Measurements from ENCODE around the gene WWOX.

Gene WWOX

GRCh38 chr16:78939597-78939996, 840.1 kb downstream of the WWOX start:
- no peak for DNase-seq

DNA sequence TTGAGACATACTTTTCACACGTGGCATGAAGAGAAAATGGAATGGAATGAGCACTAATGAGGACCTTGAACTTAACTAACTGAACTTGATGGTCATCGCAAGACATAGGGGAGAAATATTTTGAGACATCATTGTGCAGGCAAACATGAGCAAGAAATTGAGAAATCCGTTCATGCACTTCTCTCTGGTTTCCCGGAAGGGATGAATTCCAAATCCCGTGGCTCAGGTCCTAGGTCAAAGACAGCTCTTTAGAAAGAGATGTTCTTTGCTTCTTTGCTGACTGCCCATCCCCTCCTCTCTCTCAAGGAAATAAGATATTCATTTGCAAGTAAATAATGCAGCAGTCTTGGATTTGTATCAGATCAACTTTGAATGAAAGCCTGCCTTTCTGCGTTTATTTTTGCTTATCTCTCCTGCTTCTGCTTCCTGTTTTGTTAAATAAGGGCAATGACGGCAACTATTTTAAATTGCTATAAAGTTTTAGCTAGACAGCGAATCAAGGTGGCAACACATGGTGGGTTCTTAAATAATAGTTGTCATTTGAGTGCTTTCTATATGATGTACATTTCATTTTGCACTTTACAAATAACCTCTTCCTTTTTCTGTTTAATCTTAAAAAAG, 843.3 kb downstream of the WWOX start:
- DNase-seq: no peak

GRCh38 chr16:78945336-78945735, 845.9 kb downstream of the WWOX start:
- no peak for DNase-seq

- DNase-seq: no peak
These were observed 847.1 kb downstream of the WWOX start for GRCh38 chr16:78946556-78946955.

DNA sequence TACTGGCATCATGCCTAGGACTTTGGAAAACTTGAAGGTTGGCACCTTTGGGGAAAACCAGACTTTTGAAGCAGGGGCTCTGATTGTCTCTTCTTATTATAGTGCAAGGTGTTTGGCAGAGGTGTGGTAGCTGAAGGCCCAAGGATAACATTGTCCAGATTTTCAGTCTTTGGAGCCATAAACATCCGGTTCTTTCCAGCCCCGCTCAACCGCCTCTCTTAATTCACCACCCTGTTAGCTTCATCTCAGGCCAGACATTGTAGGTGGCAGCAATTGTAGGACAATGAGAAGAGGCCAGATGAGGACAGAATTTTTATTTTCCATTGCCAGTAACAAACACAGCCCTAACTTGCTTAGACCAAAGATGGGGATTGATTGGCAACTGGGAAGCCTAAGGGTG, 851.3 kb downstream of the WWOX start:
- no peak for DNase-seq

- DNase-seq: no peak
These were observed 853.2 kb downstream of the WWOX start for GRCh38 chr16:78952630-78953029.

DNA sequence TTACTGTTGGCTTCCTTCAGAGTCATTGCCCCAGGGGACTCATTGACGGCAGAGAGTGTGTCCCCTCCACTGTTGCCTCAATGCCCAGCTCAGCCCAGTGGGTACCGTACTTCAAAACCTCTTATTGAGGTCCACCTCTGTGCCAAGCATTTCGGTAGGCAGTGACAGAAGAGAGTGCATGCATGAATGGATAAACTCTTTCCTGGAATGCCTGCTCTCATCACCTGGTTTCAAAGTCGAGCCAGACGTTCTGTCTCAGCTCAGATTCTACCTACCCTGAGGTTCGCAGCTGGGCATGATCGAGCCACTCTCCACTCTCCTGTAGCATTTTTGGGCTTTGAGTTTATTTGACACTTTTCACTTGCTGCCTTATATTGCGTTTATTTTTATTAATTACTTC, 854.1 kb downstream of the WWOX start:
- DNase-seq: no peak

DNA sequence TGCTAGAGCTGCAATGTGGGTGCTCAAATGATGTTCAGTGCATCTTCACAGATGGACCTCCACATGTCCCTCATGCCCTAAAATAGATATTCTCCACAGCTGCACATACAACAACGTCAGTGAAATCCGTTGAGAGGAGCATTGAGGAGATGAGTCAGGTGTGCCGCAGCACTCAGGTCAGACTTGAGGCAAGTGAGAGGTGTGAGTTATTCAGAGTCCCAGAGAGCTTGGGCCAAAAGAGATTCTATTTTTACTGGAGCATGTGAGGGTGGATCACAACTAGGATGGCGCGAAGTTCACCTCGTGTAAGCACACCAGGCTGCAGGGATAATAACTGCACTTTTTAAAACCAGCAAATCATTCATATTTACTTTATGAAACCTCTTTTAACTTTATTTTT, 855.8 kb downstream of the WWOX start:
- no peak for DNase-seq

GRCh38 chr16:78956859-78957258, 857.4 kb downstream of the WWOX start:
- DNase-seq: no peak

DNA sequence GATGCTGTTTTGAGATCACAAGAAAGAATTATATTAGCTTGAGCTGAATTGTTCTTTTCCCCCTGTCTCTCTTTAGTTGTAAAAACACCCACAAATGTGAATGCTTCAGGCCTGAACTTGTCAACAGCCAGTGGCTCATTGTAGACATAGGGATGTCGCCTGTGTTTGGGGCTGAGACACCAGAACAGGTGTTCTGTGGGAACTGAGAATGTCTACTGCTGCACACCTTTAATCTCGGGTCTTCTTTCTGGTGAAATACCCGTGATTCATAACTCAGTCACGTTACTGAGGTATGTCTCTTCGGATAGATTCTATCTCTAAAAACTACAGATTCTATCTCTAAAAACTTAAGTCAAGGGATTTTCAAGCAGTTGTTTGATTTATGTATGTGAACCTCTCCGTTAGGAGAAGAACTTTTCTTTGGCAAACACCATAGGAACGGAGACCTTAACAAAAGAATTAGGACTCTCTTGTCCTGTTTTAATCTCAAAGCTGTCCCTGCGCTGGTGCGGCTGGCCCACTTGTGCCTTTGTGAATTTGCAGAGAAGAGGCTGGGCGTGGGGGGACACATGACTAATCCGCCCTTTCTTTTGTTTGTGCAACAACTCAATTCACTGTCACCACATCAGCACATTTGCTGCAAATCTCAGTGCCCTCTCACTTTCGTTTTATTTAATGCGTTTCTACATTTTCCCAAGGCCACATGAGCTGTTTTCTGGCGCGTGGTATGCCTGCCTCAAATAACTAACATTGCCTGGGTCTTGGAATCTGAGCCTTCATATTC, 858.1 kb downstream of the WWOX start:
- no peak for DNase-seq

DNA sequence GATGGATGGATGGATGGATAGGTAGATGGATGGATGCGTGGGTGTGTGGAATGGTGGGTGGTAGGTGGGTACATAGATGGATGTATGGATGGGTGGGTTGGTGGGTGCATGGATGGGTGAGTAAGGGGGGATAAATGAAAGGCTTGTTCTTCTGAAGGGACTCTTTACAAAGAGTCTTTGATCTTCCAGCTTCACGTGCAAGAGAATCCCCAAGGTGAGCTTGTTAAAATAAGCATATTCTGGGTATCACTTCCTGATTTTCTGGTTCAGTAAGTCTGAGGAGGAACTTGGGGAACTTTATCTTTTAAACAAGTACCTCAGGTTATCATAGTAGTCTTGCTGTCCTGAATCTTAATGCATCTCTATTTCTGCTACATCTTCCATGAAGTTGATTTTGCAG, 862.0 kb downstream of the WWOX start:
- no peak for DNase-seq

GRCh38 chr16:78962457-78962929, 863.0 kb downstream of the WWOX start:
- no peak for DNase-seq

- no peak for DNase-seq
These were observed 868.5 kb downstream of the WWOX start for GRCh38 chr16:78967948-78968347.

- DNase-seq: no peak
These were observed 870.3 kb downstream of the WWOX start for GRCh38 chr16:78969721-78970120.

- DNase-seq: no peak
These were observed 871.2 kb downstream of the WWOX start for GRCh38 chr16:78970650-78971049.

DNA sequence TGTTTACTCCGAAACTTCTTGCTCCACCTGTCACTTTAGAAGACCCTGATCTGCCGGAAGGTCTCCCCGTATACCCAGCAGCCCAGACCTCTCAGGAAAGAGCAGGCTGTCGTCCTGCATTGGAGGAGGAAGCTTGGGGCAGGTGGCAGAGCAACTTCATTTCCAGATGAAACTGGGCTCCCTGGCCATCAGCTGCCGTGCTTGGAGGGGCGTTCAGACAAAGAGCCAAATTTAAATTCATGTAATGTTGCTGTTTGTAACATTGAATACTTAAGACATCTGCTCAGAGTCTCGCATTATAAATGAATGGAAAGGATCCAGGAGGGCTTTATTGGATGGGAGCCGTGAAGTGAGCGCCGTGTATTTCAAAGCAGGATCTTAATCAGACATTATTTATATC, 872.6 kb downstream of the WWOX start:
- DNase-seq: no peak

DNA sequence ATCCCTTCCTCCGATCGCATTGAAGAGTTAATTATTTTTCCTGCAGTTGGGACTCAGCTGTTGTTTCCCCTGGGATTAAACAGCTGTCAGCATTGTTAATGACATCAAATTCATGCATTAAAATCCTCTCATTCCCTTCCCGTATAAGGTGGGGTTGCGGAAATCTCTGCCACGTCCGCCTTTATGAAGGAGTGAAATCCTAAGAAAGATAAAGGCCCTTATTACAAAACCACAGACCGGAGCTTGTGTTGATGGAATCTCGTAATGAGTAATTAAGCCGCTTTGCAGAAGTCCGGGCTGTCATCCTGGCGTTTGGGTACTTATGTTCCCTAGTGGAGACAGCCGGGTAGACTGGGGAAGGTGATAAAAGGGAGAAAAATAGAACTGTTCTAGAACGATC, 873.5 kb downstream of the WWOX start:
- DNase-seq: no peak

DNA sequence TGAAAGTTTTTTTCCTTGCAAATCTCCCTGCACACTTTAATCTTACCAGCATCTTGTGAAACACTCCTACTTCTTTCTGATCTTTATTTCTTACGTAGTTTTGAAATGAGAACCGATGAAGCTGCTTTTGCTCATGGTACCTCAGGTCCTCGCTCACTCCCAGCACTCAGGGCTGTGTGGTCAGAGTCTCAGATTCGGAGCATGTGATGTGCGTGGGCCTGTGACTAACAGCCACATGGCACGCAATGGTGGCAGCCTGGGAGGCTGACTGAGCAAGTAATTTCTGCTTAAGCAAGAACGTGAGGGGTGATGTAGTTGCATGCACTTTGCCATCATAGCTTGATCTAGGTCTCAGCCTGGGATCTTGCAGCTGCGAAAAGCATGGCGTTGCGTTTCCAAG, 876.8 kb downstream of the WWOX start:
- no peak for DNase-seq

DNA sequence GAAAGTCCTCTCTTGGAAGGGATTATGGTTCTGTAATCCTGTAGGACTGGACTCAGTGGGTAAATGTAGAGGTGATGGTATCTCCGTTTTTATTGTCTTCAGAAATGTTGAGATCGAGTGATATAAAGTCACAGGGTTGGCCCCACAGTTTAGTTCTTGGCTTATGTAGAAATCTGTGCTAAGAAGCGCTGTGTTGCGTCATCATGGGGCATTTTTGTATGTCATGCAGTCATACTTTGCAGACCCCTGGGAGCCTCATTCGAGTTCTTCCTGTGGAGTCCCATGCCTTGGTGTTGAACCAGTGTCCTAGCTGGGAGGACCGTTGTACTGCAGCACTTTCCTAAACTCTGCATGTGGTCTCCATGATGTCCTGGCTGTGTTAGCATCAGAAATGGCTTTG, 881.4 kb downstream of the WWOX start:
- DNase-seq: no peak

DNA sequence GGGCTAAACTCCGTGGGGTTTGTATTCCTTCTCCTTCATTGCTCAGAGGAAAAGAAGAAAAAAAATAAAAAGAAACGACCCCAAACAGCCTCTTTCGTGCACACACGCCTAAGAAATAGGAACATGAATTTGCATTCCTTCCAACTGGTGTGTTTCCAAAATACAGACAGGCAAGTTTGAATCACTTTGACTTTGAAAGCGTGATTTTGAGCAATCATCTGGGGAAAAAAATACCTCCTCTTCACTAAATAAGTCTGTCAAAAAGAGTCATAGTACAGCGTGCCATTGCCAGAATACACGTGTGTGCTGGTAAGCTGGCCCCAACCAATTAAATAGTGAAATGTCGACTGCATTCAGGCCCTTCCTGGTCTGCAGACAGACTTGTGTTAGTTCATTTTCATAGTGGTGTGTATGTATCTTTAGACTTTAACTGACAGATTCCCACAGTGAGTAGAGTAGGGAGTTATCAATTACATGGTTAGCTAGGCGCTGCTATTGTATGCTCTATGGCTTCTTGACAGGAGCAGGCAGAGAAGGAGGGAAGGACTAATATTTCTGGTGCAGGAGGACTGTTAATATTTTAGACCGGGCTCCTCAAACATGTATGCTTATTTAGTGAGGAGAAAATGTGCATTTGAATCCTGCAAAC, 882.8 kb downstream of the WWOX start:
- no peak for DNase-seq

DNA sequence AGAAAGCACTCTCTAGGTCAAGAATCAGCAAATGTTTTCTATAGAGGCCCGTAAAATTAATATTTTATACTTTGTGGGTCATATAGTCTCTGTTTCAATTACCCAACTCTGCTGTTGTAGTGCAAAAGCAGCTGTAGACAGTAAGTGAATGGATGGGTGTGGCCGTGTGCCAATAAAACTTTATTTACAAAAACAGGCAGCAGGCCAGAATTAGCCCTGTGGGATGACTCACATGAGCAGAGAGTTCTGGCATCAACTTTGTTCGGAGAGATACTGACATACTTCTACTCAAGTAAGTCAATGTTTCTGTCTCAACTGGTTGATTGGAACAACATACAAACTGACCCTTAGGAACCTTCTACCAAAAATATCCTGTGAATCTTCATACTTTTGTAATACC, 884.9 kb downstream of the WWOX start:
- no peak for DNase-seq

DNA sequence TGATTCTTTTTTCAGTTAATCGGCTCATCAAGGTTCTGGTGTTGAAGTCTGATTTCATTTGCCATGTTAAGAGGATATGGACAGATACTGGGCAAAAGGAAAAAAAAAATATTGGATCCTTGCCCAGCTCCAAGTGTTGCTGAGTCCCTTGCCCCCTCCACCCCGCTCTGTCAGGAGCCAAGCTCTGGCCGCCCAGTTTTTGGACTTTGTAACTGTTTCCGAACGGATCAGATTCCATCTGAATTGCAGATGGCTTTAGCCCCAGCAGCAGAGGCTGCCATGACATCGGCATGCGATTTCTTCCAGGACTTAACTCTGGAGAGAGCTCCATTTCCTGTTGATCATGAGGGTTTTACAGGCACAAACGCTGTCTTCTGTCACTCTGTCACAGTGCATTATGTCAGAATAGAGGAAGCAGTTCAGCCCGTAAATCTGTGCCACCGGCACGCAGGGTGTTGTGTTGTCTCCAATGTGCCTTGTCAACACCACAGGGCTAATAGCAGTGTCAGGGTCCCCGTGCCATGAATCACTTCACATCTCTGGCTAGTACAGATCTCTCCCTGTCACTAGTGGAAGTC, 885.5 kb downstream of the WWOX start:
- no peak for DNase-seq

- no peak for DNase-seq
These were observed 886.5 kb downstream of the WWOX start for GRCh38 chr16:78985716-78986605.
